Brain microvascular endothelial cell (primary cell): ENCODE data around the gene CSF2RB.

Source experiments
- DNase-seq: peaks from one replicate; pipeline ENCODE4 v3.0.0-alpha.2; 2020
- H3K27ac ChIP-seq: fragments of 250-450 bp; sonication (Bioruptor Pico); 2 replicates; pipeline ENCODE4 v1.5.1; 2020; ENCODE audit warnings: mild to moderate bottlenecking, moderate library complexity
- H3K27me3 ChIP-seq: fragments of 250-450 bp; sonication (Bioruptor Pico); replicated peaks from 2 replicates; pipeline ENCODE4 v1.5.1; 2020; ENCODE audit warnings: mild to moderate bottlenecking
- H3K36me3 ChIP-seq: fragments of 250-450 bp; sonication (Bioruptor Pico); replicated peaks from 2 replicates; pipeline ENCODE4 v1.5.1; 2020; ENCODE audit warnings: mild to moderate bottlenecking
- H3K4me3 ChIP-seq: 2 replicates; pipeline ENCODE4 v1.5.1; 2011; ENCODE audit warnings: low read depth, mild to moderate bottlenecking, control low read depth, low read length, moderate library complexity
- CTCF ChIP-seq: IDR thresholded peaks from 2 replicates; pipeline ENCODE4 v1.5.1; 2011; ENCODE audit warnings: low read depth, mild to moderate bottlenecking, moderate library complexity, low read length, control low read depth, inconsistent platforms; ENCODE audit errors: missing control alignments
- in situ Hi-C: cut with HindIII; loops from 2 replicates; pipeline ENCODE4 v1.10.0; 2017; ENCODE audit warnings: low sequenced_read_pairs, low pct_ligation_motif_present

Gene CSF2RB

GRCh38 chr22:36940676-36941075 is 27.2 kb downstream of the CSF2RB start:
- Histone ChIP-seq H3K27me3 (peaks cover 2% of the 10 kb centered on the region), H3K36me3 (no peaks in the 10 kb centered on the region), H3K4me3 (no peak overlapping the region), H3K27ac (no peak overlapping the region)
- DNase-seq, result no peak
- no peak for TF ChIP-seq CTCF
- in situ Hi-C loops, result no loop called here

- in situ Hi-C loops, result no loop called here
- no peak overlapping the region for H3K27ac ChIP-seq
- no peaks in the 10 kb centered on the region for H3K36me3 ChIP-seq
- no peak for TF ChIP-seq CTCF
- DNase-seq, result no peak
- H3K27me3 ChIP-seq, result peaks cover 2% of the 10 kb centered on the region
- no peak overlapping the region for H3K4me3 ChIP-seq
Measured at GRCh38 chr22:36942556-36942955, 29.1 kb downstream of the CSF2RB start.

- TF ChIP-seq CTCF, result peak; percentile 34
- Histone ChIP-seq H3K36me3 (no peaks in the 10 kb centered on the region), H3K27me3 (peaks cover 2% of the 10 kb centered on the region), H3K4me3 (no peak overlapping the region), H3K27ac (no peak overlapping the region)
- no peak for DNase-seq
- in situ Hi-C loops, result no loop called here
Measured at GRCh38 chr22:36946421-36947158, 33.2 kb downstream of the CSF2RB start.

- Histone ChIP-seq H3K27ac (no peak overlapping the region), H3K36me3 (no peaks in the 10 kb centered on the region), H3K27me3 (peaks cover 2% of the 10 kb centered on the region), H3K4me3 (no peak overlapping the region)
- in situ Hi-C loops, result no loop called here
- no peak for TF ChIP-seq CTCF
- peak; percentile 41 for DNase-seq
Measured at GRCh38 chr22:36948273-36949225, 35.1 kb downstream of the CSF2RB start.

- in situ Hi-C loops, result no loop called here
- TF ChIP-seq CTCF, result no peak
- H3K27me3 ChIP-seq, result no peaks in the 10 kb centered on the region
- H3K27ac ChIP-seq, result no peak overlapping the region
- H3K36me3 ChIP-seq, result no peaks in the 10 kb centered on the region
- H3K4me3 ChIP-seq, result no peak overlapping the region
- DNase-seq, result no peak
Measured at GRCh38 chr22:36950797-36951590, 37.6 kb downstream of the CSF2RB start.
